SK-N-MC (cell line): ENCODE results near the gene RGS3.

ENCODE experiments used
- EZH2 ChIP-seq: fragments of 200-600 bp; sonication (generic); IDR thresholded peaks from one replicate; pipeline ENCODE4 v1.6.1; 2017; ENCODE audit warnings: antibody characterized with exemption
- POLR2AphosphoS5 ChIP-seq: IDR thresholded peaks from 2 replicates; pipeline ENCODE4 v1.6.1; 2012; ENCODE audit warnings: mild to moderate bottlenecking, low read depth, low read length, borderline replicate concordance

GRCh38 chr9:113636693-113637092, 173.2 kb downstream of the RGS3 start:
- TF ChIP-seq POLR2AphosphoS5 (no peak), EZH2 (no peak)
